NCI-H2081 (cell line): ENCODE results near the gene MTIF2.
"Not testable (repeated sequence)": the region's sequence is repeated elsewhere in the genome, so short reads cannot be mapped to it uniquely, and the experiment has no call there.

Source experiments
- DNase-seq, 2 experiments: peaks; one replicate each; lab custom pipeline; 2025; lab: John Stamatoyannopoulos, UW

Gene MTIF2, protein sequence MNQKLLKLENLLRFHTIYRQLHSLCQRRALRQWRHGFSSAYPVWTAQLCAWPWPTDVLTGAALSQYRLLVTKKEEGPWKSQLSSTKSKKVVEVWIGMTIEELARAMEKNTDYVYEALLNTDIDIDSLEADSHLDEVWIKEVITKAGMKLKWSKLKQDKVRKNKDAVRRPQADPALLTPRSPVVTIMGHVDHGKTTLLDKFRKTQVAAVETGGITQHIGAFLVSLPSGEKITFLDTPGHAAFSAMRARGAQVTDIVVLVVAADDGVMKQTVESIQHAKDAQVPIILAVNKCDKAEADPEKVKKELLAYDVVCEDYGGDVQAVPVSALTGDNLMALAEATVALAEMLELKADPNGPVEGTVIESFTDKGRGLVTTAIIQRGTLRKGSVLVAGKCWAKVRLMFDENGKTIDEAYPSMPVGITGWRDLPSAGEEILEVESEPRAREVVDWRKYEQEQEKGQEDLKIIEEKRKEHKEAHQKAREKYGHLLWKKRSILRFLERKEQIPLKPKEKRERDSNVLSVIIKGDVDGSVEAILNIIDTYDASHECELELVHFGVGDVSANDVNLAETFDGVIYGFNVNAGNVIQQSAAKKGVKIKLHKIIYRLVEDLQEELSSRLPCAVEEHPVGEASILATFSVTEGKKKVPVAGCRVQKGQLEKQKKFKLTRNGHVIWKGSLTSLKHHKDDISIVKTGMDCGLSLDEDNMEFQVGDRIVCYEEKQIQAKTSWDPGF

DNA sequence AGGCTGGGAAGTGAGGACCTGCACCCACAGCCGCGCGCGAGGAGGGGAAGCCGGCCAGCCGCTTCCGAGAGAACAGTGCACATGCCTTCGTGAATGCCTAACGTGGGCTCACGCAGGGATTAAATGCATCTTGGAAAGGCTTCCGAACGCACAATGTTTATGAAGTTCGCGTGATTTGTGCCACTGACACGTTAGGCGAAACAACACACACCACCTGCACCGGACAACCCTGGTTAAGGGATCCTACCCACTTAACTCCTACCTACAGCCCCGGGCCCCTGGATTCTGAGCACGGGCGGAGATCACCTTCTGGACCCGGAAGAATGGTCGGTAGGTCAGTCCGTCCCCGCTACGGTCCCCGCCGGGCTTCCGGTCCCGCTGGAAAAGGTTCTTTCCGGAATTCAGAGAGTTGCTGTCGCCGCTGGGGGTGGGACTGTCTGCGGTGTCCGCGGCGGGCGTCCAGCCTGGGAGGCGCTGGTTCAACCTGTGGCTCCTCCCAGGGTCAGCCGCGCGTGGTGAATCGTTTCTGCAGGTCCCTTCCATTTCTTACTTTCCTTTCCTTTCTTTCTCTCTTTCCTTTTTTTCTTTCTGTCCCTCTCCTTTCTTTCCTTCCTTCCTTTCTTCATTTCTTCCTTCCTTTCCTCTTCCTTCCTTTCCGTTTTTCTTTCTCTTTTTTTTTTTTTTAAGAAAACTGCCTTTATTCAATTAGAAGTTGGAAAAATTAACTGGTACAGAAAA is at the start of gene MTIF2:
Gene MTIF2, minus strand, starts transcription at position 325 of the 738 bp plus-strand sequence. CDS start 5,373 bp downstream, outside the sequence.
- DNase-seq: peak; percentile 92 to 98

DNA sequence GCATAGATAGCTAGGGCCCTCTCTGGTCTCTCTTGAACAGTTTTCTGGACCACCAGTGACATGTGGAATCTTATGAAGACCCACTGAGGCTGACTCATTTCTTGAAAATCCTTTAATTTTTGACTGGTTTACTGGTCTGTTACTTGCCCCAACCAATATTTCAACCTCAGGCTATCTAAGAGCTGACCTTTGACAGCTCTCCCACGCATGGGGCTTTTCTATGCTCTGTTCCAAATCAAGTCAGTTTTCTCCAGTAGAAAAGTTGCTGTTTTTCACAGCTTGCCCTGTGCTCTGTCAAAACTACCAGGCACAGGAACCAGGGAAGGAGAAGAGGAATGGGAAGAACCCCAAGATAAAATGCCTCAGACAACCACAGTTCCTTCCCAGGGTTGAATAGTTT is 46.0 kb upstream of the MTIF2 start:
- DNase-seq: no peak

DNA sequence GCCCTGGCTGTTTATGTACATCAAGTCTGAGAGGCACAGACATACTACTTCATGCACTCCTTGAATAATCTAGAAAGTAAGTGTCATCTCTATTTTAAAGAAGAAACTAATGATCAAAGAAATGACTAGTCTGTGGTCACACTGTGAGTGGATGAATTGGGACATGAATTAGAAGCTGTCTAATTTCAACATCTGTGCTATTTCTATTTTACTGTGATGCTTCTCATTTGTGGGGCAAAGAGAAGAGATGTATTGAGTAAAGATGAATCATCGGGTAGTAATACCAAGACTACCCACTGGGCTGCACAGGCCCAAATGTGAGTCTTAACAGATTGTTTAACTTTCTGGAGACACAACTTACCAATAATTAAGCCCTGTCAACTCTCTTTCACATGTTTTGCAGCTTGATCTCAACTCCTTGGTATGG is 42.4 kb upstream of the MTIF2 start:
- no peak for DNase-seq

DNA sequence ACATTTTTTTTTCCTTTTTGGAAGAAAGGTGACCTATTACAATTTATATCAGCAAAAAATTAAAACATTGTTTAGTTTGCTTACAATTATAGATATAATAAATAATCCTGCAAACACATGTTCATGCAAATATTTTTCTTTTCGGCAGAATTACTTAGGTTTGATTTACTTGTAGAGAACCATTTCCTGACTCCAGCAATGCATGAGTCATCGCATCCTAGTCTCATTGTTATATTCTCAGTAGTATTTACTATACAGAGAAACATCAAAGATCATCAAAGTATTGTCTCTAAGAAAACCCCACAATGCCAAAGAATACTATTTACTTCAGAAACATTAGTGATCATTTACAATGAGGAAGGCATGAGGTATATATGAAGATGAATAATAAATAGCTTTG is 40.4 kb upstream of the MTIF2 start:
- DNase-seq: no peak

DNA sequence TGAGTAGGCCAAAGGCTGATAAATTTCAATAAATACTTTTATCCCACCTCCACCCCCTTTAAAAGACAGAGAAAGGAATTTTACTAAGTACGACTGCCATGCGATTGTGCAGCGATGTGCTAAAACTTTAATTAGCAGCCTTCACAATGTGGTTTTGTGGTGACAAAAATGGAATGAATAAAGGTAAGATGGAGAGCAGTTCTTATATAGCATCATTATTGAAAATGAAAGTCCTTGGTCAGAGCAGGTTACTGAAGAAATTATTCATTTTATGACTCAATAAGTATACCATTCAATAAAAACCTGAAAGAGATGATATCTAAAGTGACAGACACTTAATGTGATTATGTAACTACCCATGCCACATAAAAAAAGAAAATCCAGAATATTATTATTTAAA is 33.2 kb upstream of the MTIF2 start:
- DNase-seq: no peak

DNA sequence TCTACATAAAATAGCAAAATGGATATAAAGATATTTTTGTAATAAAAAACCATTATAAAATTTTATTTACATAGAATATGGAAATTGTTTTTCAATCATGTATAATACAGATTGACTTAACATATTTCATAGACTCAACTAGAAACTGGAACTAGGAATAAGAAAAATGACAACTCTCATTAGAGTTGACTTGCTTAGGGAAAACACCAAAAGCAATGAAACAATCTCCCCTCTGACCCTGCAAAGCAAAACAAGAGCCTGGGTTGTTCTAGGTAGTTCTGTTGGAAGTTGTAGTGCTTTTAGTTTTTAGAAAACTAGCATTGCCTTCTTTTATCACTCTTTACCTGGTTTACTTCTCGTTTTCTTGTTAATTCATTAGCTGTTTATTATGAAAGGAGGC is 32.2 kb upstream of the MTIF2 start:
- no peak for DNase-seq

DNA sequence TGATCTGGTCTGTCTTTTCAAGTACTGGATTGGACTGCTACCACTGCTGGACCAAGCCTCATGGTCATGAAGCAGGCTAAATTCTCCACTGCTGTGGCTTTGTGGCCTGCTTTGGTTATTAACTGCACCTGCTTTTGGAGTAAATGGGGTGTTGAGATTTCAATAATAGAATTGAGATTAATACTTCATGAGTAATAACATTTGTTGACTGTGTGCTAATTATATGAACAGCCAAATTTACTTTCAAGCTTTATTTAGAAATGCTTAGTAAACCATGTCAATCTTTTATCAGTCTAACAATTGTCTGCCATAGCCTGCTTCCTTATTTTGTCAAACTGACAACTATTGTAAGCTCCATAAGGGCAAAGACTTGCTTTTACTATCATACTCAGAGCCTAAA is 27.4 kb upstream of the MTIF2 start:
- peak in 1 of 2 experiments; percentile 41 for DNase-seq

DNA sequence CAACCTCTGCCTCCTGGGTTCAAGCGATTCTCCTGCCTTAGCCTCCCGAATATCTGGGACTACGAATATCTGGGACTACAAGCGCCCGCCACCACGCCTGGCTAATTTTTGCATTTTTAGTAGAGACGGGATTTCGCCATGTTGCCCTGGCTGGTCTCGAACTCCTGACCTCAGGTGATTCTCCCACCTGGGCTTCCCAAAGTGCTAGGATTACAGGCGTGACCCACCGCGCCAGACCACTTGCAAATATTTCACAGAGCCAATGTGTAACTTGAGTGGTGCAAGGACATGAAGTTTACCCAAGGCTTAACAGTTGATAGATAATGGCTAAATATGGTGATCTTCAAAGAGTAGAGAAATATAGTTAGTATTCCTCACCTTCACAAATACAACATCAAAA is 14.1 kb upstream of the MTIF2 start:
- no peak for DNase-seq

DNA sequence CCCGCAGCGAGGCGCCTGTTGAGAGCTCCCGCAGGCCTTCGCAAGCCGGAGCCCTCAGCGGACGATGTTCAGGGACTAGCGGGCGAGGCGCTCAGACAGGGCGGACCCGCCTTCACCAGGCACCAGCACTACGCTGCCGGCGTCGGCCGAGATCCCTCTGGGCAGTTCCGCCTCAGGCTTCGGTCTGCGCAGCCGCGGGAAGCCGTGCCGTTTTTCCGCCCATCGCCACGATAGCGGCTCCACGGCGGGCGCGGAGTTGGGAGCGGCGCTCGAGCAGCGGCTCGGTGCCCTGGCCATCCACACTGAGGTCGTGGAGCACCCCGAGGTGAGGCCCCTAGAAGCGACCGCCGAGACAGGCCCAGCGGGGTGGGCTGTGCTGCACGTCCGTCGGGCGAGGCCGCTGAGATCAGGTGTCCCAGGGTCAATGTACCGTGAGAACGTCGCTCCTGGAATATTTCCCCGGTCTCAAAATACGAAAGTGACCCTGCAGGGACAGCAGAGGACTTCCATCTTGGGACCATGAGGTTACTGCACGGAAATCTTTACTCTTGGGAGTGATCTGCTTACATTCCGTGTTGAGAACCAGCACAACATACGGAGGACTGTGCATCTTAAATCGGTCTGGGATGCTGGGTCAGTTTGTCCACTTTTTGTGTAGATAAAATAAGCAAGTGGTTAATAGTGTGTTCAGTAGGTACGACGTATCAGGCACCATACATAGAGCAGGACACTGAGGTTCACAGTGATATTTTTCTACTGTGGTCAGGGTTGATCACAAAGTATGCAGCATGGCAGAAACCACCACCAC is 13.3 kb upstream of the MTIF2 start:
- DNase-seq: peak; percentile 84 to 90

DNA sequence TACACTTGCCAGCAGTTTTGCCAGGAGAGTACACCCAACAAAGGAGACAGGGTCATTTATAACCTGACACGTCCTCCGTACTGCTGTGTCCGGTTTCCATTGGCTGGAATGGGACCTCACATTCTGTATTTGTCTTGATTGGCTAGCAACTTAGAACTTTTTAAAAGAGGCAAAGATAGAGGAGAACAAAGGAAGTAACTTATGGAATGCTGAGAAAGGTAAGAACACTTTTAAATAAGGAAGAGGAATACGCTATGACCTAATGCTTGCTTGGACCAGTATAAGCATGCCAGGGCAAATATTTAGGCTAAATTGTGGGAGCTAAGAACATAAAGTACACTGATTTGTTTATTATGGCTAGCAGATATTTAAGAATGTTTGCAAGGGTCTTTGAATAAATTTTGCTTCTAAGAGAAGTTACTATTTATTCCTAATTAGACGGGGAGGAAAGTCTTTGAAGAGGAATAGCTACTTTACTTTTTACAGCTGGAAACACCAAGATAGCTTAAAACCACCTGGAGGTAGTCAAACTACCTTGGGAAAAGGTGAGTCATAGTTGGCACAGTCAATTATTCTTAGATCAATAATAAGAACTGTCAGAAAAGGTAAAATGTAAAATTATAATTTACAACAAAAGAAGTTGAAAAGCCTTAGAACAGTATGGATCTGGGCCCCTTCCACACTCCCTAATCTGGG is 12.0 kb upstream of the MTIF2 start:
- not testable (repeated sequence) for DNase-seq

DNA sequence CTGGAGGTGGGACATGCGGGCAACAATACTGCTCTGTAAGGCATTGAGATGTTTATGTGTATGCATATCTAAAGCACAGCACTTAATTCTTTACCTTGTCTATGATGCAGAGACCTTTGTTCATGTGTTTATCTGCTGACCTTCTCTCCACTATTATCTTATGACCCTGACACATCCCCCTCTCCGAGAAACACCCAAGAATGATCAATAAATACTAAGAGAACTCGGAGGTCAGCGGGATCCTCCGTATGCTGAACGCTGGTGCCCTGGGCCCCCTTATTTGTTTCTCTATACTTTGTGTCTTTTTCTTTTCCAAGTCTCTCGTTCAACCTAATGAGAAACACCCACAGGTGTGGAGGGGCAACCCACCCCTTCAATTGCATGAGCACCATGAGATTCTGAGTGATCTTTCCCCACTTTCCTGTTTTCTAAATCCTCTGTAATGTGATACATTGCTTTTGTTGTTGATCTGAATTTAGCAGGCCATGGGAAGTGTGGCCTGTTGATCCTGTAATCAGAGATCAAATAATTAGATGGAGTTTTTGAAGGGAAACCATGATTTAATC is 10.9 kb upstream of the MTIF2 start:
- DNase-seq: not testable (repeated sequence)

DNA sequence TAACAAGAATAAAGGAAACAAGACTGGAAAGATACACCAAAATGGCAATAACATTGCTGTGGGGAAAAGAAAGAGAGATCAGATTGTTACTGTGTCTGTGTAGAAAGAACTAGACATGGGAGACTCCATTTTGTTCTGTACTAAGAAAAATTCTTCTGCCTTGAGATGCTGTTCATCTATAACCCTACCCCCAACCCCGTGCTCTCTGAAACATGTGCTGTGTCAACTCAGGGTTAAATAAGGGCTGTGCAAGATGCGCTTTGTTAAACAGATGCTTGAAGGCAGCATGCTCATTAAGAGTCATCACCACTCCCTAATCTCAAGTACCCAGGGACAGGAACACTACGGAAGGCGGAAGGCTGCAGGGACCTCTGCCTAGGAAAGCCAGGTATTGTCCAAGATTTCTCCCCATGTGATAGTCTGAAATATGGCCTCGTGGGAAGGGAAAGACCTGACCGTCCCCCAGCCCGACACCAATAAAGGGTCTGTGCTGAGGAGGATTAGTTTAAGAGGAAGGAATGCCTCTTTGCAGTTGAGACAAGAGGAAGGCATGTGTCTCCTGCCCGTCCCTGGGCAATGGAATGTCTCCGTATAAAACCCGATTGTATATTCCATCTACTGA is 10.3 kb upstream of the MTIF2 start:
- not testable (repeated sequence) for DNase-seq

DNA sequence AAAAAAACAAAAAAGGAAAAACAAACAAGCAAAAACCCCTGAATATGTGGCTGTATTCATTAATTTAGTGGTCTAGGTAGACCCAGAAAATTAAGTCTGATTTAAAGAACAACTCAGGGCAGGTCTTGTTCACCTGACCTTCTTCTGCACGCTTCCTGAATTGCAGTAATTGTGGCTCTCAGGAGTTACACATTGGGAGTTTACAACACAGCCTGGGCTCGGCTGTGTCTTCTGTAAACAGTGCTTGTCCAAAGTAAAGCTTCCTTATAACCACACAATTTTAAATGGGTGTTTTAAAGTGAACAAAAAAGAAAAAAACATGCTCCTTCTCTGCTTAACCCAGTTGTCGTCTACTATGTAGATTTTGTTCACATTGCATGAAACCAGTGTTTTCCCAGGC is 8.3 kb upstream of the MTIF2 start:
- no peak for DNase-seq

DNA sequence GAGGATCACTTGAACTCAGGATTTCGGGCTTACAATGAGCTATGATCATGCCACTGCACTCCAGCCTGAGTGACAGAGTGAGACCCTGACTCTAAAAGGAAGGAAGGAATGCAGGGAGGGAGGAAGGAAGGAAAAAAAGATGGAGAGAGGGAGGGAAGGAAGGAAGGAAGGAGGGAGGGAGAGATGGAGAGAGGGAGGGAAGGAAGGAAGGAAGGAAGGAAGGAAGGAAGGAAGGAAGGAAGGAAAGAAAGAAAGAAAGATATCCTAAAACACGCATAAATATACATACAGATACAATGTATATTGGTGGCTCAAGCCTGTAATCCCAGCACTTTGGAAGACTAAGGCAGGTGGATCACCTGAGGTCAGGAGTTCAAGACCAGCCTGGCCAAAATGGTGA is 5.3 kb upstream of the MTIF2 start:
- not testable (repeated sequence) for DNase-seq

DNA sequence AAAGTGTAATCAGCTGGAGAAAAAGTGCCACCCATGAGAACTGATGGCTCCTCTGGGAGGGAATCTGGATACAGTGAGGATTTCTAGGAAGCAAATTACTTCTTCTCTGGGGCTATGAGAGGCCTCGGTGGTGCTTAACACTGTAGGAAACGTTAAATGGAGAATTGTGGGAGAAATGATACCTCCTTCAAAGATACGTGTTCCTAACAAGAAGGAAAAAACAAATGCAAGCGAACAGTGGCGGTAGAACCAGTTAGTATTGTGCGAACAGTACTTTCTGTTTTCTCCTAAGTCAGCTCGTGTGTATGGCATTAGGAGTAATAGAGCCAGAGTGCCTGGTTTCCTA is 587 bp upstream of the MTIF2 start:
- DNase-seq: no peak

DNA sequence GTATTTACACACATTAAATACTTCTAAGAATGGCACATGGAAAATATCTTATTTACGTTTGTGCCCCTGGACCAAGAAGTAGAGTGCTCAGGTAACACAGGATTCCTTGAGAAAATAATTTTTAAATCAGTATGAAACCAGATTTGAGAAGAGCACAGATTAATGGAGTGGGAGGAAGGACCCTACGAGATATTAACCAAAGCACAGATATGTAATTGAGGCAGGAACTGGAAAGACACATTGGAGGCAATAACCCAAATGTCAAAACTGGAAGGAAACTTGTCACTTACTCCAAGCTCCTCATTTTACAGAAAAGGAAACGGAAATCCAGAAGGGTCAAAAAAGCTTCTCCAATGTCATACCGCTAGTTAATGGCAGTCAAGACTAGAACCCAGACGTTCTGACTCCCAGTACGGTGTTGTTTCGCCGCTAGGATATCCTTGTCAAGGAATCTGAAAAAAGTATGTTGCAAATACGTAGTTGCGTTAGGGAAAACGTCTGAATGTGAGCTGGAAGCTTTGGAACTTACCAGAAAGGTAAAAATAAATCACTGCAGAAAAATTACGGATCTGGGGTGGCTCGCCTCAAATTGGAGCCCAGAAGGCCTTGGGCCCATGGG is 634 bp downstream of the MTIF2 start:
- DNase-seq: no peak

DNA sequence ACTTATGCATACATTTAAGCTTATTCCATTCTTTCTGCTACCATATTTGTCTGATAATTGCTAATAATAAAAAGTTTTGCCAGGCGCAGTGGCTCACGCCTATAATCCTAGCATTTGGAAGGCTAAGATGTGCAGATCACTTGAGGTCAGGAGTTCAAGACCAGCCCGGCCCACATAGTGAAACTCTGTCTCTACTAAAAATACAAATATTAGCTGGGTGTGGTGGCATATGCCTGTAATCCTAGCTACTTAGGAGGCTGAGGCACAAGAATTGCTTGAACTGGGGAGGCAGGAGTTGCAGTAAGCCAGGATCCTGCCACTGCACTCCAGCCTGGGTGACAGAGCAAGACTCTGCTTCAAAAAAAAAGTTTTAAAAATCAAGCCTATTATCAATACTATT is 9.4 kb downstream of the MTIF2 start:
- not testable (repeated sequence) for DNase-seq

DNA sequence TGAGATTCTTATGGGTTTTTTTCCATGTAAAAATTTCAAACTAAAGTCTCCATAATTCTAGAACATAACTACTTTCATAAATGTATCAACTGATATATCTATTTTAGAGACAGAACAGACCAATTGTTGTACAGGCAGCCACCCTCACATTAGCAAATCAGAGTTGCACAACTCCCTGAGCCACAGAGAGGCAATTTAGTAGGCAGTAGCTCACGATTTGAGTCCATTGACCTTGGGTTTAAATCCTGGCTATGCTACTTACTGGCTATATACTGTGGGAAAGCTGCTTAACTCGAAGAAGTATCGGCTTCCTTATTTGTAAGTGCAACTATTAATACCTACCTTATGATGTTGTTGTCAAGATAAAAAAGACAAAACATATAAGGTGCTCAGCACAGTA is 16.2 kb downstream of the MTIF2 start:
- no peak for DNase-seq

DNA sequence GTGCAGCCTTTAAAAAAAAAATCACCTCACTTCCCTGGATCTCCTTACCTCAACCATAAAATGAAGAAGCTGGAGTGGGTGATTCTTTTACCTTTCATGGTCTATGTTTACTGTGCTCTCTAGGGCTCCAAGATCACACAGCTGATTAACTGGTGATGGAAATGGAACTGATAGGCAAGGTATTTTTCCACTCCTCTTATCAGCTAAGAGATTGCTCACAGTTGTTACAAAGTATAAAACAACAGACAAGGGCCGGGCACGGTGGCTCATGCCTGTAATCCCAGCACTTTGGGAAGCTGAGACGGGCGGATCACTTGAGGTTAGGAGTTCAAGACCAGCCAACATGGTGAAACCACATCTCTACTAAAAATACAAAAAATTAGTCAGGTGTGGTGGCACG is 22.0 kb downstream of the MTIF2 start:
- no peak for DNase-seq

DNA sequence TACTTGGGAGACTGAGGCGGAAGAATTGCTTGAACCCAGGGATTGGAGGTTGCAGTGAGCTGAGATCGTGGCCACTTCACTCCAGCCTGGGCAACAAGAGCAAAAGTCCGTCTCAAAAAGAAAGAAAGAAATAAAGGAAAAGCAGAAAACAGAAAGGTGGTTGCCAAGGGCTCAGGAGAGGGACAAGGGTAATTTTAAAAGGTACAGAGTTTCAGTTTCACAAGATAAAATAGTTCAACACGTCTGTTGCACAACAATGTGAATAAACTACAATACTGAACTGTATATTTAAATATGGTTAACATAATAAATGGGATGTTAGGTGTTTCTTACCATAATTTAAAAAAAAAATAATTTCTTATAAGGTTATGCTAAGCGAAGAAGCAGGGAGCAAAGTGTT is 23.6 kb downstream of the MTIF2 start:
- DNase-seq: no peak
